Peyer's patch (tissue), 4 donors: ENCODE measurements around the gene GARRE1. TPM values are rescaled to one million over a fixed set of nuclear protein-coding genes. Genes with fewer than 3 reads are reported as not detected.
"Not testable (repeated sequence)": the region's sequence is repeated elsewhere in the genome, so short reads cannot be mapped to it uniquely, and the experiment has no call there.

ENCODE experiments used
- DNase-seq, 3 donors: peaks; one replicate each; pipeline ENCODE4 v3.0.0-alpha.2; 2017 to 2019
- H3K27ac ChIP-seq, 4 donors: fragments of 200-600 bp; sonication (generic); one replicate each; pipeline ENCODE4 v1.5.1; 2016 to 2019
- H3K27me3 ChIP-seq, 2 donors: fragments of 200-600 bp; sonication (generic); one replicate each; pipeline ENCODE4 v1.5.1; 2019
- H3K36me3 ChIP-seq, 3 donors: fragments of 200-600 bp; sonication (generic); one replicate each; pipeline ENCODE4 v1.5.1; 2016 to 2019
- H3K4me1 ChIP-seq, 4 donors: fragments of 200-600 bp; sonication (generic); one replicate each; pipeline ENCODE4 v1.5.1; 2016 to 2019
- H3K4me3 ChIP-seq, 4 donors: fragments of 200-600 bp; sonication (generic); 1 replicate in 3 of 4; 2 replicates in 1 of 4; pipeline ENCODE4 v1.5.1; 2016 to 2019; ENCODE audit warnings: mild to moderate bottlenecking in 1 of 4
- H3K9me3 ChIP-seq, 4 donors: fragments of 200-600 bp; sonication (generic); one replicate each; pipeline ENCODE4 v1.5.1; 2016 to 2019; ENCODE audit warnings: mild to moderate bottlenecking in 1 of 4
- POLR2A ChIP-seq, 2 donors: fragments of 450-650 bp; IDR thresholded peaks; one replicate each; pipeline ENCODE4 v1.5.1; 2017; ENCODE audit warnings: antibody characterized with exemption in 2 of 2, mild to moderate bottlenecking in 2 of 2, moderate library complexity in 2 of 2
- total RNA-seq, 4 donors: library from RNA; depleted of rRNA; stranded (reverse); fragments of >200 nt; gene quantifications; one replicate each; pipeline ENCODE4 v1.1.0, GENCODE V29; 2016
- TF ChIP-seq, protein P1 (sequence below), 6 experiments: fragments of 450-650 bp in 4 of 6; fragments of 200-600 bp in 2 of 6; sonication (generic) in 1 of 6; IDR thresholded peaks; one replicate each; pipeline ENCODE4 v1.5.1; 2017 to 2019; ENCODE audit warnings: antibody characterized with exemption in 6 of 6, mild to moderate bottlenecking in 3 of 6, moderate library complexity in 1 of 6

The GARRE1 gene
- total RNA-seq, 4 donors from 2014 or later = 11.9 to 31.2 (median 19.5) TPM

DNA sequence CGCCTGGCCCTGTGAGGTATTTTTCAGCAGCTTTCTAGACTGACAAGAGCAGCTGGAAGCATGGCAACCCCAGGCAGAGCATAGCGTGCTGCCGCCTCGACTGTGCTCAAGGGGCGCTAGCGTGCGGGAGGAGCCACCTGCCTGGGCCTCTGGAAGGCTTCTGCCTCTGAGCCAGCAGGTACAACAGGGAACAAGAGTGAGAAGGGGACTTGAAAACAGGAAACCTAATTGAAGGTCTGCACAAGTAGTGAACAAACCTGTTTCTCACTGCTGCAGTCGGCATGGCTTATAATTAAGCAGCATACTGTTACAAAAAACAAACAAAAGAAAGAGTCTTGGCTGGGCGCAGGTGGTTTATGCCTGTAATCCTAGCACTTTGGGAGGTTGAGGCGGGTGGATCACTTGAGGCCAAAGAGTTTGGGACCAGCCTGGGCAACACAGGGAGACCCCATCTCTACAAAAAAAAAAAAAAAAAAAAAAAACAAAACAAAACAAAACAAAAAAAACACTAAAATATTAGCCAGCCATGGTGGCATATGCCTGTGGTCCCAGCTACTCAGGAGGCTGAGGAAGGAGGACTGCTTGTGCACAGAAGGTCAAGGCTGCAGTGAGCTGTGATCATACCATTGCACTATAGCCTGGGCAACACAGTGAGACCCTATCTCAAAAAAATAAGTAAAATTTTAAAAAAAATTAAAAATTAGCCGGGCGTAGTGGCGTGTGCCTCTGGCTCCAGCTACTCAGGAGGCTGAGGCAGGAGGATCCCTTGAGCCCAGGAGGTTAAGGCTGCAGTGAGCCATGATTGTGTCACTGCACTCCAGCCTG lies 12.6 kb upstream of the GARRE1 start:
- peak in 2 of 3 donors; percentile 70 to 76 for DNase-seq
- Histone ChIP-seq H3K27ac (no peak overlapping the region), H3K9me3 (no peaks in the 10 kb centered on the region), H3K36me3 (no peaks in the 10 kb centered on the region), H3K27me3 (no peaks in the 10 kb centered on the region), H3K4me3 (no peak overlapping the region), H3K4me1 (peaks cover 0 to under 1% (median 0%) of the 10 kb centered on the region in 4 donors)
- TF ChIP-seq, protein P1, sequence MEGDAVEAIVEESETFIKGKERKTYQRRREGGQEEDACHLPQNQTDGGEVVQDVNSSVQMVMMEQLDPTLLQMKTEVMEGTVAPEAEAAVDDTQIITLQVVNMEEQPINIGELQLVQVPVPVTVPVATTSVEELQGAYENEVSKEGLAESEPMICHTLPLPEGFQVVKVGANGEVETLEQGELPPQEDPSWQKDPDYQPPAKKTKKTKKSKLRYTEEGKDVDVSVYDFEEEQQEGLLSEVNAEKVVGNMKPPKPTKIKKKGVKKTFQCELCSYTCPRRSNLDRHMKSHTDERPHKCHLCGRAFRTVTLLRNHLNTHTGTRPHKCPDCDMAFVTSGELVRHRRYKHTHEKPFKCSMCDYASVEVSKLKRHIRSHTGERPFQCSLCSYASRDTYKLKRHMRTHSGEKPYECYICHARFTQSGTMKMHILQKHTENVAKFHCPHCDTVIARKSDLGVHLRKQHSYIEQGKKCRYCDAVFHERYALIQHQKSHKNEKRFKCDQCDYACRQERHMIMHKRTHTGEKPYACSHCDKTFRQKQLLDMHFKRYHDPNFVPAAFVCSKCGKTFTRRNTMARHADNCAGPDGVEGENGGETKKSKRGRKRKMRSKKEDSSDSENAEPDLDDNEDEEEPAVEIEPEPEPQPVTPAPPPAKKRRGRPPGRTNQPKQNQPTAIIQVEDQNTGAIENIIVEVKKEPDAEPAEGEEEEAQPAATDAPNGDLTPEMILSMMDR (IDR thresholded peaks at IDR 0.05) = peak in 4 of 6 experiments; percentile 28 to 68 (median 60)
- no peak for TF ChIP-seq POLR2A (IDR thresholded peaks at IDR 0.05)

DNA sequence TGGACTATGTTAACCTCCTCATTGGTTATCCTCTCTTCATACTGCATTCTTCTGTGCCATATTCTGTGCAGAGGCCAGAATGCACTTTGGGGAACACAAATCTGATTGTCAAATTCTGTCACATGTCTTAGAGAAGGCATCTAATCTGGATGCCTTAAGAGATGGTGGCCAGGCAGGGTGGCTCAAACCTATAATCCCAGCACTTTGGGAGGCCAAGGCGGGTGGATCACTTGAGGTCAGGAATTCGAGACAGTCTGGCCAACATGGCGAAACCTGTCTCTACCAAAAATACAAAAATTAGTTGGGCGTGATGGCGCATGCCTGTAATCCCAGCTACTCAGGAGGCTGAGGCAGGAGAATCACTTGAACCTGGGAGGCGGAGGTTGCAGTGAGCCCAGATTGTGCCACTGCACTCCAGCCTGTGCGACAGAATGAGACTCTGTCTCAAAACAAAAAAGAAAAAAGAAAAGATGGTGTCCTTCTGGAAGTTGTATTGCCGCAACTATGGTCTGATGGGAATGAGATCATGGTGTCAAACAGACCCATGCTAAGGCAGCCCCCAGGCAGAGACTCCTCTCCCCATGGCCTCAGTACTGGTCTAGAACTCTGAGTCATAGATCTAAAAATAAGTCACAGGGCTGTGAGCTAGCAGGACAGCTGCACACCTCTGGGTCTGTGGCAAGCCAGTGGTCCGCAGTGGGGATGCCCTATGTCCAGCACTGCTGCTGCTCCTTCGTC lies 11.0 kb upstream of the GARRE1 start:
- not testable (repeated sequence) for H3K4me1 ChIP-seq, H3K4me3 ChIP-seq, H3K9me3 ChIP-seq, H3K27me3 ChIP-seq, H3K27ac ChIP-seq, H3K36me3 ChIP-seq, DNase-seq

DNA sequence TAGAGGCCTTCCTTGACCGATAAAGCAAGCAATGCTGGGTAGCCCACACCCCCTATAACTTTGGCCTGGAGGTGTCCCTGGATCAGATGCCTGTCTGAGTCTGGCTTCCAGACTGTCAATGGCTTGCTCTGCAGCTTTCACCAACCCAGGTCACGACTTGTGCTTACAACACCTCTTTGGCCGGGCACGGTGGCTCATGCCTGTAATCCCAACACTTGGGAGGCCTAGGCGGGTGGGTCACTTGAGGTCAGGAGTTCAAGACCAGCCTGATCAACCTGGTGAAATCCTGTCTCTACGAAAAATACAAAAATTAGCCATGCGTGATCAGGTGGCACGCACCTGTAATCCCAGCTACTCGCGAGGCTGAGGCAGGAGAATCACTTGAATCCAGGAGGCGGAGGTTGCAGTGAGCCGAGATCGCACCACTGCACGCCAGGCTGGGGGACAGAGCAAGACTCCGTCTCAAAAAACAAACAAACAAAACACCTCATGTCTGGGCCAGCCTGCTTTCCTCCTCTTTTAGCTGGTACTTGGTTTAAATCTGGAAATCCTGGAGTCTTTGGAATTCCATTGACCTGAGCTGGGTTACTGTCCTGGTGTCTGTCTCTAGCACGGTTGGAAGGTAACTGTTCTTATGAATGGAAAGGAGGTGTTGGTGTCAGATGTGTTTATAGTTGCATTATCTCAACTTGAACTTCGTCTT lies 10.3 kb upstream of the GARRE1 start:
- no peak for DNase-seq
- no peaks in the 10 kb centered on the region for H3K36me3 ChIP-seq

DNA sequence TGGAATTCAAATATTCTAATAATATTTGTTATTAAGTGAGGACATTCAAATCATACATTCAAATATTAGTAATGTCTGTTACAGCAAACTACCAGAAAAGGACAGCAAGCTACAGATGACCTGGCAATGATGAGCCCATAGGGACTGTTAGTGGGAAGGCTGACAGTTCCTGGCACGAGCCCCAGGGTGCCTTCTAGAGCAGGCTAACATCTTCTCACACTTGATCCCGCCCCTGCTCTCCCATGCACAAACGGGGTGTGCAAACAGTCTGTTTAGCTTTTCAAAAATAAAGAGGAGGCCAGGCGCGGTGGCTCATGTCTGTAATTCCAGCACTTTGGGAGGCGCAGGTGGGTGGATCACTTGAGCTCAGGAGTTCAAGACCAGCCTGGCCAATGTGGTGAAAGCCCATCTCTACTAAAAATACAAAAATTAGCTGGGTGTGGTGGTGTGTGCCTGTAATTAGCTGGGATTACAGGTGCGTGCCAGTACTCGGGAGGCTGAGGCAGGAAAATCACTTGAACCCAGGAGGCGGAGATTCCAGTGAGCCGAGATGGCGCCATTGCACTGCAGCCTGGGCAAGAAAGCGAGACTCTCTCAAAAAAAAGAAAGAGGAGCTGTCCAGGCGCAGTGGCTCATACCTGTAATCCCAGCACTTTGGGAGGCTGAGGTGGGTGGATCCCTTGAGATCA lies 9.6 kb upstream of the GARRE1 start:
- no peaks in the 10 kb centered on the region for H3K36me3 ChIP-seq
- H3K27ac ChIP-seq = no peak overlapping the region
- H3K27me3 ChIP-seq = no peaks in the 10 kb centered on the region
- H3K4me1 ChIP-seq = no peaks in the 10 kb centered on the region
- H3K4me3 ChIP-seq = no peak overlapping the region
- TF ChIP-seq, protein P1 (IDR thresholded peaks at IDR 0.05) = no peak
- TF ChIP-seq POLR2A (IDR thresholded peaks at IDR 0.05) = no peak
- DNase-seq = no peak
- H3K9me3 ChIP-seq = no peaks in the 10 kb centered on the region

More for the DNA sequence above, 10.3 kb upstream of the GARRE1 start:
- no peaks in the 10 kb centered on the region for H3K27me3 ChIP-seq
- TF ChIP-seq, protein P1 (IDR thresholded peaks at IDR 0.05) = no peak
- TF ChIP-seq POLR2A (IDR thresholded peaks at IDR 0.05) = no peak
- no peak overlapping the region for H3K27ac ChIP-seq
- no peaks in the 10 kb centered on the region for H3K4me1 ChIP-seq
- no peaks in the 10 kb centered on the region for H3K9me3 ChIP-seq
- H3K4me3 ChIP-seq = no peak overlapping the region

DNA sequence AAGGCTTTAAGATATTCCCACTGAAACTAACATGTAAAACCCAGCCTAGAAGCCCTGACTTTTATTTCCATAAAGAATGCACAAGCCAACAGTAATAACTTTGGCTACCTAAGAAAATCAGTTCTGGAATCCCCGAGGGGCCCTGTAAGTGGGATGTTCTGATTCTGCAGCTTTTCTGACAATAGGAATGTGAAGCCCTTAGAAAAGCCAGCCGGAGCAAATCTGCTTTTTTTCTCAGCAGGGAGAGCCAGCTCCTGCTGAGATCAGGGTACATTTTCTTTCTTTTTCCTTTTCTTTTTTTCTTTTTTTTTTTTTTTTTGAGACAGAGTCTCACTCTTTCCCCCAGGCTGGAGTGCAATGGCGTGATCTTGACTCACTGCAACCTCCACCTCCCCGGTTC lies 8.0 kb upstream of the GARRE1 start:
- no peak for DNase-seq
- TF ChIP-seq, protein P1 (IDR thresholded peaks at IDR 0.05) = no peak
- no peak for TF ChIP-seq POLR2A (IDR thresholded peaks at IDR 0.05)
- Histone ChIP-seq H3K4me3 (no peak overlapping the region), H3K27me3 (no peaks in the 10 kb centered on the region), H3K4me1 (no peaks in the 10 kb centered on the region), H3K27ac (no peak overlapping the region), H3K36me3 (no peaks in the 10 kb centered on the region), H3K9me3 (no peaks in the 10 kb centered on the region)
